Measurements from ENCODE around the gene PAX7. TPM values are rescaled to one million over a fixed set of nuclear protein-coding genes. Genes with fewer than 3 reads are reported as not detected.
"Not testable (repeated sequence)": the region's sequence is repeated elsewhere in the genome, so short reads cannot be mapped to it uniquely, and the experiment has no call there.

The PAX7 gene
- polyA plus RNA-seq, 1 of the 3 experiments (the other 2 are of a cell fraction): not detected

GRCh38 chr1:18743233-18743632 lies 112.6 kb downstream of the PAX7 start:
- Histone ChIP-seq H3K36me3 (replicated peaks in 1 of 2; ENCODE audit: control insufficient read depth in 1 of 2, insufficient read depth in 2 of 2, low read length in 1 of 2) (no peaks in the 10 kb centered on the region), H3K9me3 (no peaks in the 10 kb centered on the region), H3K27ac (ENCODE audit: low read depth in 2 of 2, low read length in 1 of 2) (no peak overlapping the region), H2AFZ (ENCODE audit: low read depth) (no peak overlapping the region), H3K4me1 (ENCODE audit: control insufficient read depth in 1 of 2, insufficient read depth in 2 of 2, low read depth in 1 of 2, low read length in 1 of 2) (no peaks in the 10 kb centered on the region), H3K9ac (no peak overlapping the region), H3K4me2 (no peak overlapping the region), H4K20me1 (ENCODE audit: insufficient read depth) (no peaks in the 10 kb centered on the region), H3K4me3 (ENCODE audit: low read depth in 2 of 2, low read length in 1 of 2) (no peak overlapping the region), H3K27me3 (ENCODE audit: insufficient read depth) (no peaks in the 10 kb centered on the region), H3K79me2 (ENCODE audit: insufficient read depth) (no peaks in the 10 kb centered on the region), H3K9me2 (no peaks in the 10 kb centered on the region), H3F3A (replicated peaks; ENCODE audit: insufficient read depth) (no peaks in the 10 kb centered on the region)
- ChIA-PET POLR2A (no interaction called here), CTCF (interaction anchor here (1.1 kb wide), 1 partner anchor 19 kb away, joined by 4 read pairs; no protein-coding TSS in a partner anchor)
- no peak for DNase-seq
- TF ChIP-seq FOXJ3 (CRISPR knock-in tag; IDR thresholded peaks at IDR 0.05): no peak
- no peak for TF ChIP-seq POLR2AphosphoS5 (IDR thresholded peaks at IDR 0.05; ENCODE audit: low read depth, low read length)
- no peak for TF ChIP-seq JUND (IDR thresholded peaks at IDR 0.05)
- no peak for TF ChIP-seq MXI1 (IDR thresholded peaks at IDR 0.05; ENCODE audit: low read depth, low read length)
- TF ChIP-seq CTCF (IDR thresholded peaks at IDR 0.05): no peak
- no peak for TF ChIP-seq YY1 (IDR thresholded peaks at IDR 0.05; ENCODE audit: low read depth)
- no peak for TF ChIP-seq EZH2phosphoT487 (IDR thresholded peaks at IDR 0.05; ENCODE audit: borderline replicate concordance, low read depth)
- TF ChIP-seq USF2 (IDR thresholded peaks at IDR 0.05; ENCODE audit: borderline replicate concordance, low read depth, low read length): no peak
- TF ChIP-seq SMC3 (IDR thresholded peaks at IDR 0.05; ENCODE audit: low read depth, low read length): no peak
- TF ChIP-seq GATA2 (CRISPR knock-in tag; IDR thresholded peaks at IDR 0.05): no peak
- TF ChIP-seq NFIC (IDR thresholded peaks at IDR 0.05; ENCODE audit: borderline replicate concordance): no peak
- 35% methylated on average over 5 of the region's 7 CpGs for WGBS (ENCODE audit: low lambda C conversion rate)

- H3K4me2 ChIP-seq; H3K36me3 ChIP-seq (replicated peaks in 1 of 2; ENCODE audit: control insufficient read depth in 1 of 2, insufficient read depth in 2 of 2, low read length in 1 of 2); H3K4me1 ChIP-seq (ENCODE audit: control insufficient read depth in 1 of 2, insufficient read depth in 2 of 2, low read depth in 1 of 2, low read length in 1 of 2); DNase-seq; H3F3A ChIP-seq (replicated peaks; ENCODE audit: insufficient read depth); H3K79me2 ChIP-seq (ENCODE audit: insufficient read depth); H3K27ac ChIP-seq (ENCODE audit: low read depth in 2 of 2, low read length in 1 of 2); H3K4me3 ChIP-seq (ENCODE audit: low read depth in 2 of 2, low read length in 1 of 2); H3K27me3 ChIP-seq (ENCODE audit: insufficient read depth); H4K20me1 ChIP-seq (ENCODE audit: insufficient read depth); H3K9me3 ChIP-seq; H3K9me2 ChIP-seq; H2AFZ ChIP-seq (ENCODE audit: low read depth); POLR2A ChIA-PET; H3K9ac ChIP-seq: not testable (repeated sequence)
- CTCF ChIA-PET: interaction anchor here (1.8 kb wide), 1 partner anchor 76 kb away, joined by 4 read pairs; no protein-coding TSS in a partner anchor
- 21% methylated on average over 1 of the region's 1 CpG for WGBS (ENCODE audit: low lambda C conversion rate)
These were observed 113.7 kb downstream of the PAX7 start for GRCh38 chr1:18744381-18744780.

Measured in SK-N-SH (cell line).